GM18517 (cell line): ENCODE data around the gene HOXB8.

Experiments
- ATAC-seq: cut with Tn5 transposase; IDR thresholded peaks from one replicate; pipeline ENCODE4 v1.9.1; 2021; ENCODE audit warnings: mild to moderate bottlenecking, moderate library complexity; ENCODE audit not compliant: unreplicated experiment

Gene HOXB8

DNA sequence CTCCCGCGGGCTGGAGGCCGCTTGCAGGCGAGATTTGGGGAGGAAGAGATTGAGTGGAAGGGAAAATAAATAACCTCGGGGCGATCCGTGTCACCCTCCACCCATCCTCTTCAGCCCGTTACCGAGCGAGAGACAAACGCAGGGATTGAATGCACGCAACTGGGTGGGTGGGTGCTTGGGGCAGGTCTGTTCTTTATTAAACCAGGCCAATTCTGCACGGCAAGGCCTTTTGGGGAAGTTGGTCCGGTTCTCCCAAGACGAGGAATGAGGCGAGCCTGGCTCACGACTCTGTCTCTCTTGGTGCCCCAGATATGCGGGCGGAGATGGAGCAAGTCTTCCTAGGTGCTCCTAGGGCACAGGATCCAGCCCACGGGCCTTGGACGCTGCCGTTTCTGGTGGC is 3.9 kb downstream of the HOXB8 start:
- no peak for ATAC-seq

DNA sequence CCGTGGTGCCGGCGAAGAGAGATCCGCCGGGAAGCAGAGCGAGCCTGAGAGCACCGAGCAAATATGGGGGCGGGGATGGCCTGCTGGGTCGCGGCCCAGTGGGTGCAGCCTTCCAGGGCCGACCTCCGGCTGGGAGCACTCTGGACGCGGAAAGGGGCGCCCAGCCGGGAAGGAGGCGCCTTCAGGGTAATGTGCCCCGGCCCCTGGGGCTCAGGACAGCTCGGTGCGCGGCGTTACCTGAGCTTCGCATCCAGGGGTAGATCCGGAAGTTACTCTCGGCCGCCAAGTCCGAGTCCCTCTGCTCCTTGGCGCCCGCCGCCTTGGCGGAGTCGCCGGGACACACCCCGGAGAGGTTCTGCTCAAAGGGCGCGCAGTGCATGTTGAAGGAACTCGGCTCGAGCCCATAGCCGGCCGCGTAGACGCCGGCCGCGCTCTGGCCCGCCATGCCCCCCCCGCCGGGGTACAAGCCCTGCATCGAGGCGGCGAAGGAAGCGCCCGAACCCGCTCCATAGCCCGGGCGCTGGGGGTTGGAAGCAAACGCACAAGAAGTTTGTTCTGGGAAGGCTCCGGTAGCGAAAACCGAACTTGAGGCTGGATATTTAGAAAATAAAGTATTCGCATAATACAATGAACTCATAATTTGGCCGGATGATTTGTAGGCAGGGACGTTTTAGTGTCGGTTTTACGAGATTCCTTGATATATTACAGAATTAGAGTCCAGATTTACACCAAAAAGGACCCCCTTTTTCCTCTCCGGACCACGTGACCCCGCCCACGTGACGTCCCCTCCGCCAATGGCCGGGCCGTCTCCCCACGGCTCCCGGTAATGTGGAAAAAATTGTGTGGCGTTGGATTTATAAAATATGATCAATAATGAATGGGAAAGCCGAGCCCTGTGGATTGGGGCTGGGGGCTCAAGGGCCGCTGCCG is 4.5 kb downstream of the HOXB8 start, which contains the start of gene HOXB7:
HOXB7 (minus strand) TSS at position 736 of the 930 bp plus-strand sequence; CDS start at position 637, 99 bp downstream.
- ATAC-seq, result no peak

GRCh38 chr17:48609759-48610281 is 5.3 kb downstream of the HOXB8 start:
- ATAC-seq, result no peak

DNA sequence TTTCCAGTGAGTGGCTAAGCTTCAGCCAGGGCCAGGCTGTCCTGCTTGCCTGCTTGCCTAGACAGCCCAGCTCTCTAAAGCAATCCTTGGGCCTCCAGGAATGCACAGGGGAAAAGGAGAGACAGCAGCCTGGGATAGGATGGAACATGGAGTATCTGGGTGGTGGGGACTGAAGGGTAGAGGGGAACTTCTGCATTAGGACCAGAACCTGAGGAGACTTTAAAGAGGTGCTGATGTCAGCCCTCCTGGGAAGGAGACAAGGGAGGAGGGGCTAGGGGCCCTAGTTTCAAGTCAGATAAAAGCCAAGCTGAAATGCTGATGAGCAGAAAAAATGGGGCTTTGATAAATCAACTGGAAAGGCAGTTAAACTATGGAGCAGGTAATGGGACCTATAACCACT is 6.1 kb downstream of the HOXB8 start:
- no peak for ATAC-seq

DNA sequence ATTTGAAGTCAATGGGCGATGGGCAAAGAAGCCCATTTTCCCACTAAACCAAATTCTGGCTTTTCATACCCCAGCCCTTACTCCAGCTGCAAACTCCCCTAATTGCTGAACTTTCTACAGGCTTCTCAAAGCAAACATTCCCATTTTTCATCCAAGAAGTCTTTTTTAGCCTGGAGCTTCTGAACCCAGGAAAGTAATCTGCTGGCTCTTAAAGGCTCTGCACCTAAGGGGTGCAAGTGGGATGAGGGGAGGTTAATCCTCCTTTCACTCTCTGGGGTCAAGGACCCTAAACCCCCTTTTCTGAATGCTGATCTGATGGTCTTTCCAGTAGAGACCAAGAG is 6.6 kb downstream of the HOXB8 start:
- ATAC-seq, result no peak

DNA sequence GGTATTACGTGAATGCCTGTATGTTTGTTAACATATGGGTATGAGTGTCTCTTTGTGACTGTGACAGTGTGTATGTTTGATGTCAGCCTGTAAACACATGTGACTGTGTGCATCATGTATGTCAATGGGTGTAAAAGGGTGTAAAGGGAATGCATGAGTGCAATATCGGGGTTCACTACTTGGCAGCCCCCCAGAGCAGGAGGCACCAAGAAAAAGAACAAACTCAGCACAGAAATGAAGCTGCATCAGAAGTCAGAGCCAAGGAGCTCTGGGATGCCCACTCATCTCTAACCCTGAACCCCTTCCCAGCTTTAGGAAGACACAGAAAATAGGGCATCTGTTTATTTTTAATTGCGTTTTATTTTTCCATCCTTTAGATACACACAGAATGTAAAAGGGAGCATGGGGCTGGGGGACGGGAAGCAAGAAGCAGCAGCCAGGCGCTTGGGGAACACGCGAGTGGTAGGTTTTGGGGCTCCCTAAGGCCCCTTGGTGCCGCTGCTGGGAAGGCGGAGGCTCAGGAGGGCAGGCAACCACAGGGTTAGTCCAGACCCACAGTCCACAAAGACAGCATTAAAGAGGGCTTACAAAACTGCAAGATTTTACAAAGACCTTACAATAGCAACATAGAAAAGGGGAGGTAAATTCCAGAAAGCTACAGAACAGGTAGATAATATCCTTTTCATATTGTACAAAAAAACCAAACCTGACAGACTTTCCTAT is 8.0 kb downstream of the HOXB8 start:
- ATAC-seq, result no peak

DNA sequence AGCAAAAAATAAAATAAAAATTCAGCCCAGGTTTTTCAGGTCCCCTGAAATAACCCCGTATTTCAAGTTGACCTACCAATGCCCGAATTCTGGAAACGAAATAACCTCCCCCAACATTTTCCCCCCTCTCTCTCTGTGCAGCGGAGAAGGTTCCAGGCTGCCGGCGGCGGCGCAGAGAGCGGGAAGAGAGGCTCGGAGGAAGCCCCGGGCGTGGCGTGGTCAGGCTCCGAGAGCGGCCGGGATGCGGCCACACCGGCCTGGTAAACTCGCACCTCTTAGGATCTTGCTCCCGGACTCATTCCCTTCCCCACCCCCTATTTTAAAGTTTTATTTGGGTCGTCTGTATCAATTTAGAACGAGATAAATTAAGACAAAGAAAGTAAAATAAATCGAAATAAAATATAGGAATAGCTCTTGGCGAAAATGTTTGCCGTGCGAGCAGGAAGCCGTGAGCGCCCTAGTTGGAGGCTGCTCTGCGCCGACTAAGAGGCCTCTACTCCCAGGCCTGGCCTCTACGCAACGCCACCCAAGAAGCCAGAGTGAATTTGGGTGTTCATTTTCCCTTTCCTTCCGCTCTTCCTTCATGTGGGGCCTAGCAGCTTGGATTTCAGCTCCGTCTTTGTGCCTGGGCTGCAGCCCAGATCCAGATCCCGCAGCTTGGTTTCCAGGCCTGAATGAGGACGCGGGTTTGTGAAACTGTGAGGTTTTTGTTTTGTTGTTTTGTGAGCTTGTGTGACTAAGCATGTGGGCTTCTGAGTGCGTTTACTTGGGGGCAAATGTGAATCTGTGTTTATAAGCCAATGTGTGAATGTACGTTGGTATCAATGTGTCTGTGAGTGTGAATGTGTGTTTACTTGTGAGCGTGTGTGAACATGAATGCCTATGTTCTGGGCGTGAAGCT is 8.9 kb downstream of the HOXB8 start:
- no peak for ATAC-seq

GRCh38 chr17:48605409-48605919 is 9.6 kb downstream of the HOXB8 start:
- no peak for ATAC-seq

DNA sequence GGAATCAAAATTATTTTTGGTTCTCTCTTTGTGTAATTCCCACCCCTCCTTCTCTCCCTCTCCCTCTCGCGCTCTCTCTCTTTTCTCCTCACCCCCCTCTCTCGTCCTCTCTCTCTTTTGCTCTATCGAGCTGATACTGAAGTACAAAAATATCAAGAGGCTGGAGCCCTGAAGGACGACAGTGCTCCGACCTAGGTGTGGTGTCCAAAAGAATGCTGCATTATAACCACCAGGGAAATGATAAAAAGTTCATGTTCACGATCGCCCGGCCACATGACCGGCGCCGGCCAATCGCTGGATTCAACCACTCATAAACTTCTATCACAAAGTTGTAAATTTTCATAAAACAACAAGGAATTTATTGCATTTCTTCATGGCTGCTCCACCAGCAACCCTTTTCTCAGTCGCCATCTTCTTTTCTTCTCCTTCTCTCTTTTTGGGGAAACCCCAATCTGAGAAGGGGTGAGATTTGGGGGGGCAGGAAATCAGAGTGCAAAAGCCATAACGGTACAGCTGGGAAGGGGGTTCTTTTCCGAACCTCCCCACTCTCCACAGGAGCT is 10.2 kb downstream of the HOXB8 start, which contains the start of gene HOXB6:
HOXB6 (minus strand) TSS at position 217 of the 560 bp plus-strand sequence. CDS start 6,836 bp downstream, outside the sequence.
- ATAC-seq, result no peak

- ATAC-seq, result no peak
Observed at GRCh38 chr17:48603959-48604769, 10.9 kb downstream of the HOXB8 start.

DNA sequence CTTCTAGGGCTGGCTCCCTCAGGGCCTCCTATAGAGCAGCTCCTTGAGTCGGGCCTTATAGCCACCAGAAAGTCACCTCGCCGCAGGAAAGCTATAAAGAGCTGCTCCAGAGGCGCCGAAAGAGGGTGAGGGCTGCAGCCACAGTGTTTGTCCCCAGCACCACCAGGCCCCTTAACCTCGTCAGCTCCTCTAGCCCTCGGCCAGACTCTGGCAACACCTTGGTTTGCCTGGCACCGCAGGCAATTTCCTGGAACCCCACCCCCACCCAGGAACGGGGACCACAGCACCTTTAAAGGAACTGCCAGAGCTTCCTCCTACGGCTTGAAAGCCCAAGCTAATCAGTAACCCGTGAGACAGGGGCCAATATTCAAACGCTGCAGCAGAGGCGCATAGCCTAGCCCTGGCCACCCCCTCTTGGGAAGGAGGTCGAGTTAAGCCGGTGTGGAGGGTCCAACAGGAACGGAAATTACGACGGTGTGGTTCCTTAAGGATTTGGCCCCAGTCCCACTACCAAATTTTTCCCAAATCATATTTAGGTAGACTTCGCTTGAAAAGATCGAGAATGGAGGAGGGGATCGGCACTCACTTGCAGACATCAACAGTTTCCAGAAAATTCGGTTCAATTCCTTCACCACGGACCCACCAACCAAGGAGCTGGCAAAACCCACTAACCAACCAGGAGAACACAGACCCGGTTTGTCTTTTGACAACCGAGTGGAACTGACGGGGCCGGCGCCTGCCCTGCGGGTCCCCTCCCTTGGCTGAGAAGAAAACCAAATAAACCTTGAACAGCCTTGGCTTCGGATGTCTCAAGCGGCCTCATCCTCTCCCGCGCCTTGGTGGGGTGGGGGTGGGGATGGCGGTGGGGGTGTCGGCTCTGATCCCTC is 13.3 kb downstream of the HOXB8 start:
- no peak for ATAC-seq

- no peak for ATAC-seq
Observed at GRCh38 chr17:48601207-48601538, 13.9 kb downstream of the HOXB8 start.

GRCh38 chr17:48600244-48601098 is 14.6 kb downstream of the HOXB8 start:
- no peak for ATAC-seq

GRCh38 chr17:48599354-48599753 is 15.7 kb downstream of the HOXB8 start:
- no peak for ATAC-seq

GRCh38 chr17:48598736-48599135 is 16.4 kb downstream of the HOXB8 start:
- ATAC-seq, result no peak

GRCh38 chr17:48597778-48598631 is 17.1 kb downstream of the HOXB8 start:
- no peak for ATAC-seq

GRCh38 chr17:48597528-48597777 is 17.6 kb downstream of the HOXB8 start:
- no peak for ATAC-seq
